Vagina (tissue), 2 donors: Measurements from ENCODE around the gene ADGRL3.

Experiments
- CTCF ChIP-seq, 3 experiments: fragments of 450-650 bp in 2 of 3; fragments of 200-600 bp in 1 of 3; sonication (generic) in 1 of 3; IDR thresholded peaks; one replicate each; pipeline ENCODE4 v1.5.1; 2017 to 2019; ENCODE audit warnings: antibody characterized with exemption in 3 of 3, mild to moderate bottlenecking in 2 of 3, moderate library complexity in 2 of 3
- POLR2A ChIP-seq, 2 donors: fragments of 450-650 bp; IDR thresholded peaks; one replicate each; pipeline ENCODE4 v1.6.1; 2017; ENCODE audit warnings: antibody characterized with exemption in 2 of 2, mild to moderate bottlenecking in 2 of 2, moderate library complexity in 2 of 2
- POLR2AphosphoS5 ChIP-seq, 2 donors: sonication (generic); formaldehyde crosslinking; IDR thresholded peaks; one replicate each; pipeline ENCODE4 v1.9.0; 2017; ENCODE audit warnings: antibody characterized with exemption in 2 of 2, mild to moderate bottlenecking in 2 of 2, low read depth in 1 of 2; ENCODE audit not compliant: insufficient read depth in 1 of 2

- TF ChIP-seq CTCF (IDR thresholded peaks at IDR 0.05): no peak
- no peak for TF ChIP-seq POLR2A (IDR thresholded peaks at IDR 0.05)
- TF ChIP-seq POLR2AphosphoS5 (IDR thresholded peaks at IDR 0.05; ENCODE audit: insufficient read depth in 1 of 2, low read depth in 1 of 2): no peak
Measured at GRCh38 chr4:61997831-61998230, 797.7 kb downstream of the ADGRL3 start.
